Uterus (tissue), 2 donors: ENCODE data around the gene CREB3L1.

Experiments used
- POLR2A ChIP-seq, 2 donors: fragments of 450-650 bp; IDR thresholded peaks; one replicate each; pipeline ENCODE4 v1.6.1; 2016; ENCODE audit warnings: antibody characterized with exemption in 2 of 2, mild to moderate bottlenecking in 1 of 2, moderate library complexity in 1 of 2
- TF ChIP-seq, protein P1 (sequence below), 4 experiments: fragments of 200-600 bp in 2 of 4; fragments of 450-650 bp in 2 of 4; sonication (generic) in 2 of 4; IDR thresholded peaks; one replicate each; pipeline ENCODE4 v1.5.1; 2016 to 2019; ENCODE audit warnings: antibody characterized with exemption in 4 of 4, mild to moderate bottlenecking in 2 of 4, moderate library complexity in 1 of 4

DNA sequence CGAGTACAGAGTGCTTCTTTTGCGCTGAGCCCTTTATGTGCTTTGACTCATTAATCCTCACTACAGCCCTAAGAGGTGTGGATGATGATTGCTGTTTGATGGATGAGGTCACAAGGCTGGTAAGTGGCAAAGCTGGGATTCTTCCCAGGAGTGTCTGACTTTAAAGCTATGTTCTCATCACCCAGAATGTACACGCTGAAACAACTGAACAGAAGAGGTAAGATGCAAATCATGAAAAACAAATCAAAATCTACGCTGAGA, 37.7 kb upstream of the CREB3L1 start:
- TF ChIP-seq, protein P1, sequence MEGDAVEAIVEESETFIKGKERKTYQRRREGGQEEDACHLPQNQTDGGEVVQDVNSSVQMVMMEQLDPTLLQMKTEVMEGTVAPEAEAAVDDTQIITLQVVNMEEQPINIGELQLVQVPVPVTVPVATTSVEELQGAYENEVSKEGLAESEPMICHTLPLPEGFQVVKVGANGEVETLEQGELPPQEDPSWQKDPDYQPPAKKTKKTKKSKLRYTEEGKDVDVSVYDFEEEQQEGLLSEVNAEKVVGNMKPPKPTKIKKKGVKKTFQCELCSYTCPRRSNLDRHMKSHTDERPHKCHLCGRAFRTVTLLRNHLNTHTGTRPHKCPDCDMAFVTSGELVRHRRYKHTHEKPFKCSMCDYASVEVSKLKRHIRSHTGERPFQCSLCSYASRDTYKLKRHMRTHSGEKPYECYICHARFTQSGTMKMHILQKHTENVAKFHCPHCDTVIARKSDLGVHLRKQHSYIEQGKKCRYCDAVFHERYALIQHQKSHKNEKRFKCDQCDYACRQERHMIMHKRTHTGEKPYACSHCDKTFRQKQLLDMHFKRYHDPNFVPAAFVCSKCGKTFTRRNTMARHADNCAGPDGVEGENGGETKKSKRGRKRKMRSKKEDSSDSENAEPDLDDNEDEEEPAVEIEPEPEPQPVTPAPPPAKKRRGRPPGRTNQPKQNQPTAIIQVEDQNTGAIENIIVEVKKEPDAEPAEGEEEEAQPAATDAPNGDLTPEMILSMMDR (IDR thresholded peaks at IDR 0.05), result no peak
- TF ChIP-seq POLR2A (IDR thresholded peaks at IDR 0.05), result no peak
